HG03280 (cell line): ENCODE measurements around the gene APBB1.

ENCODE experiments used
- ATAC-seq: cut with Tn5 transposase; IDR thresholded peaks from one replicate; pipeline ENCODE4 v1.9.1; 2021; ENCODE audit warnings: mild to moderate bottlenecking, moderate library complexity; ENCODE audit not compliant: unreplicated experiment

APBB1 gene

GRCh38 chr11:6418557-6419008 is 311 bp downstream of the APBB1 start:
- no peak for ATAC-seq

GRCh38 chr11:6417907-6418556 is 862 bp downstream of the APBB1 start:
- no peak for ATAC-seq

- ATAC-seq = no peak
Observed at GRCh38 chr11:6415797-6416196, 3.1 kb downstream of the APBB1 start.

- ATAC-seq = no peak
Observed at GRCh38 chr11:6414874-6415328, 4.0 kb downstream of the APBB1 start.

- ATAC-seq = no peak
Observed at GRCh38 chr11:6413791-6414201, 5.1 kb downstream of the APBB1 start.

- ATAC-seq = no peak
Observed at GRCh38 chr11:6411594-6412031, 7.3 kb downstream of the APBB1 start.

GRCh38 chr11:6410695-6411430 is 8.0 kb downstream of the APBB1 start:
- ATAC-seq = no peak

- no peak for ATAC-seq
Observed at GRCh38 chr11:6406370-6406769, 12.5 kb downstream of the APBB1 start.

- ATAC-seq = no peak
Observed at GRCh38 chr11:6405846-6406245, 13.0 kb downstream of the APBB1 start.

GRCh38 chr11:6405052-6405667 is 13.7 kb downstream of the APBB1 start:
- ATAC-seq = no peak

- no peak for ATAC-seq
Observed at GRCh38 chr11:6404342-6405051, 14.4 kb downstream of the APBB1 start.

GRCh38 chr11:6403539-6403938 is 15.4 kb downstream of the APBB1 start:
- ATAC-seq = no peak

- peak; percentile 62 for ATAC-seq
Observed at GRCh38 chr11:6402561-6402981, 16.3 kb downstream of the APBB1 start.

GRCh38 chr11:6402061-6402470 is 16.8 kb downstream of the APBB1 start:
- peak; percentile 56 for ATAC-seq

- ATAC-seq = no peak
Observed at GRCh38 chr11:6401464-6401863, 17.4 kb downstream of the APBB1 start.

GRCh38 chr11:6400431-6401345 is 18.2 kb downstream of the APBB1 start:
- no peak for ATAC-seq

GRCh38 chr11:6397636-6398035 is 21.3 kb downstream of the APBB1 start:
- no peak for ATAC-seq

- ATAC-seq = no peak
Observed at GRCh38 chr11:6397156-6397555, 21.7 kb downstream of the APBB1 start.

- no peak for ATAC-seq
Observed at GRCh38 chr11:6395470-6396060, 23.3 kb downstream of the APBB1 start.
